PC-9 (cell line): ENCODE measurements around the gene ANKRD11. TPM values are rescaled to one million over a fixed set of nuclear protein-coding genes. Genes with fewer than 3 reads are reported as not detected.

ENCODE experiments used
- BruUV-seq: library from RNA; stranded (reverse); fragments of 400-500 nt; replicated peaks from 2 replicates; lab custom pipeline; 2021; lab: Mats Ljungman, UMichigan
- CTCF ChIA-PET: fragments of 300-600 bp; sonication (Branson Sonifier 250); formaldehyde crosslinking; loops from one replicate; lab custom pipeline; 2022; ENCODE audit warnings: antibody characterized with exemption; lab: Charles Lee
- POLR2A ChIA-PET: fragments of 300-600 bp; sonication (Branson Sonifier 250); formaldehyde crosslinking; loops from one replicate; lab custom pipeline; 2022; ENCODE audit warnings: antibody characterized with exemption; ENCODE audit not compliant: unreplicated experiment; lab: Charles Lee
- DNase-seq, 2 experiments: peaks; one replicate each; pipeline versions ENCODE4 v3.0.0 to v3.0.0-alpha.2; 2015 to 2022; ENCODE audit warnings: mixed read lengths in 1 of 2
- H2AFZ ChIP-seq: fragments of 200-600 bp; sonication (generic); 2 replicates; pipeline ENCODE4 v1.8.1; 2017; ENCODE audit warnings: antibody characterized with exemption
- H3F3A ChIP-seq: fragments of 200-600 bp; sonication (generic); 2 replicates; pipeline ENCODE4 v1.8.1; 2017; ENCODE audit warnings: antibody characterized with exemption, mild to moderate bottlenecking, low read depth; ENCODE audit not compliant: insufficient read depth
- H3K27ac ChIP-seq: fragments of 200-600 bp; sonication (generic); 2 replicates; pipeline ENCODE4 v1.6.1; 2016; ENCODE audit warnings: mixed run types
- H3K27me3 ChIP-seq: fragments of 200-600 bp; sonication (generic); 2 replicates; pipeline ENCODE4 v1.6.1; 2016; ENCODE audit warnings: low read depth, mixed run types; ENCODE audit not compliant: insufficient read depth
- H3K36me3 ChIP-seq: fragments of 200-600 bp; sonication (generic); 2 replicates; pipeline ENCODE4 v1.6.1; 2016; ENCODE audit warnings: low read depth, mixed run types
- H3K4me1 ChIP-seq: fragments of 200-600 bp; sonication (generic); replicated peaks from 2 replicates; pipeline ENCODE4 v1.6.1; 2016; ENCODE audit warnings: mixed run types; ENCODE audit not compliant: insufficient read depth
- H3K4me2 ChIP-seq: fragments of 200-600 bp; sonication (generic); 2 replicates; pipeline ENCODE4 v1.6.1; 2017; ENCODE audit warnings: mixed run types
- H3K4me3 ChIP-seq: fragments of 200-600 bp; sonication (generic); 2 replicates; pipeline ENCODE4 v1.6.1; 2016; ENCODE audit warnings: mixed run types
- H3K79me2 ChIP-seq: fragments of 200-600 bp; sonication (generic); 2 replicates; pipeline ENCODE4 v1.6.1; 2017; ENCODE audit warnings: low read depth, mixed run types
- H3K9me2 ChIP-seq: fragments of 200-600 bp; sonication (generic); 2 replicates; pipeline ENCODE4 v1.8.1; 2017; ENCODE audit warnings: mild to moderate bottlenecking; ENCODE audit not compliant: insufficient read depth
- H3K9me3 ChIP-seq: fragments of 200-600 bp; sonication (generic); 2 replicates; pipeline ENCODE4 v1.8.1; 2016; ENCODE audit warnings: low read depth; ENCODE audit not compliant: insufficient read depth
- H4K20me1 ChIP-seq: fragments of 200-600 bp; sonication (generic); 2 replicates; pipeline ENCODE4 v1.8.1; 2017; ENCODE audit not compliant: insufficient read depth
- CTCF ChIP-seq: fragments of 200-600 bp; sonication (generic); conservative IDR thresholded peaks from 2 replicates; pipeline ENCODE4 v1.6.1; 2017; ENCODE audit warnings: mixed run types, antibody characterized with exemption, mild to moderate bottlenecking, moderate library complexity
- EZH2 ChIP-seq: fragments of 200-600 bp; sonication (generic); IDR thresholded peaks from 2 replicates; pipeline ENCODE4 v1.8.0; 2017; ENCODE audit warnings: antibody characterized with exemption, low read depth
- intact Hi-C: fragments of 100-400 bp; cut with micrococcal nuclease; formaldehyde crosslinking; loops from one replicate; pipeline ENCODE4 v1.10.0; 2022; ENCODE audit not compliant: unreplicated experiment
- total RNA-seq: library from RNA; stranded (reverse); gene quantifications from 2 replicates; pipeline ENCODE4 v1.2.3, GENCODE V29; 2021

The ANKRD11 gene
- total RNA-seq, 1 experiment from 2014 or later = 220 TPM

GRCh38 chr16:89341697-89342694 is 148.4 kb downstream of the ANKRD11 start:
- POLR2A ChIA-PET = interaction anchor here (0.6 kb wide), 1 partner anchor 28 kb away, joined by 4 read pairs; no protein-coding TSS in a partner anchor
- BruUV-seq = no TSS peak
- Histone ChIP-seq H4K20me1 (peaks cover 99% of the 10 kb centered on the region), H3K9me3 (no peaks in the 10 kb centered on the region), H2AFZ (no peak overlapping the region), H3K79me2 (peaks cover 100% of the 10 kb centered on the region), H3K9me2 (no peaks in the 10 kb centered on the region), H3K4me1 (peaks cover 13% of the 10 kb centered on the region; the same call in 1 of the 2 replicates), H3K4me3 (no peak overlapping the region), H3F3A (peaks cover 48% of the 10 kb centered on the region), H3K4me2 (no peak overlapping the region), H3K36me3 (0 out of 2 replicates have a peak, but pooled peaks cover 6% of the 10 kb centered on the region), H3K27ac (no peak overlapping the region), H3K27me3 (no peaks in the 10 kb centered on the region)
- DNase-seq = no peak
- intact Hi-C loops = no loop called here
- TF ChIP-seq EZH2 (no peak), CTCF (no peak)
- CTCF ChIA-PET = no interaction called here

GRCh38 chr16:89341279-89341678 is 149.1 kb downstream of the ANKRD11 start:
- no peaks in the 10 kb centered on the region for H3K27me3 ChIP-seq
- ChIA-PET POLR2A (no interaction called here), CTCF (no interaction called here)
- H3K79me2 ChIP-seq = peaks cover 100% of the 10 kb centered on the region
- peaks cover 13% of the 10 kb centered on the region; the same call in 1 of the 2 replicates for H3K4me1 ChIP-seq
- no peak overlapping the region for H3K27ac ChIP-seq
- no TSS peak for BruUV-seq
- peaks cover 99% of the 10 kb centered on the region for H4K20me1 ChIP-seq
- no peak overlapping the region for H2AFZ ChIP-seq
- intact Hi-C loops = no loop called here
- H3K4me2 ChIP-seq = no peak overlapping the region
- H3K9me2 ChIP-seq = no peaks in the 10 kb centered on the region
- no peak overlapping the region for H3K4me3 ChIP-seq
- H3F3A ChIP-seq = peaks cover 45% of the 10 kb centered on the region
- no peaks in the 10 kb centered on the region for H3K9me3 ChIP-seq
- 0 out of 2 replicates have a peak, but pooled peaks cover 6% of the 10 kb centered on the region for H3K36me3 ChIP-seq
- no peak for TF ChIP-seq EZH2
- no peak for TF ChIP-seq CTCF
- DNase-seq = no peak

GRCh38 chr16:89338863-89339262 is 151.5 kb downstream of the ANKRD11 start:
- Histone ChIP-seq H3K36me3 (0 out of 2 replicates have a peak, but pooled peaks cover 6% of the 10 kb centered on the region), H3K9me2 (no peaks in the 10 kb centered on the region), H2AFZ (no peak overlapping the region), H3K9me3 (no peaks in the 10 kb centered on the region), H3K27ac (no peak overlapping the region), H3F3A (peaks cover 52% of the 10 kb centered on the region), H3K4me1 (peaks cover 17% of the 10 kb centered on the region), H3K79me2 (peaks cover 100% of the 10 kb centered on the region), H3K4me3 (no peak overlapping the region), H4K20me1 (peaks cover 99% of the 10 kb centered on the region), H3K4me2 (no peak overlapping the region), H3K27me3 (no peaks in the 10 kb centered on the region)
- ChIA-PET CTCF (interaction anchor here (1.0 kb wide), 1 partner anchor 55 kb away, joined by 3 read pairs; no protein-coding TSS in a partner anchor), POLR2A (interaction anchor here (0.7 kb wide), 1 partner anchor 186 kb away, joined by 24 read pairs; no protein-coding TSS in a partner anchor)
- no TSS peak for BruUV-seq
- no peak for DNase-seq
- TF ChIP-seq EZH2 (no peak), CTCF (no peak)
- intact Hi-C loops = no loop called here
